Nasal cavity respiratory epithelium epithelial cell of viscerocranial mucosa (primary cell): ENCODE measurements around the gene YIPF6. TPM values are rescaled to one million over a fixed set of nuclear protein-coding genes. Genes with fewer than 3 reads are reported as not detected.

Source experiments
- total RNA-seq: library from RNA; depleted of rRNA; stranded (reverse); fragments of >200 nt; gene quantifications from 2 replicates; pipeline ENCODE4 v1.2.3, GENCODE V29; 2014

The YIPF6 gene, protein sequence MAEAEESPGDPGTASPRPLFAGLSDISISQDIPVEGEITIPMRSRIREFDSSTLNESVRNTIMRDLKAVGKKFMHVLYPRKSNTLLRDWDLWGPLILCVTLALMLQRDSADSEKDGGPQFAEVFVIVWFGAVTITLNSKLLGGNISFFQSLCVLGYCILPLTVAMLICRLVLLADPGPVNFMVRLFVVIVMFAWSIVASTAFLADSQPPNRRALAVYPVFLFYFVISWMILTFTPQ
- 33.5 and 42.0 TPM in 2 replicates for total RNA-seq

DNA sequence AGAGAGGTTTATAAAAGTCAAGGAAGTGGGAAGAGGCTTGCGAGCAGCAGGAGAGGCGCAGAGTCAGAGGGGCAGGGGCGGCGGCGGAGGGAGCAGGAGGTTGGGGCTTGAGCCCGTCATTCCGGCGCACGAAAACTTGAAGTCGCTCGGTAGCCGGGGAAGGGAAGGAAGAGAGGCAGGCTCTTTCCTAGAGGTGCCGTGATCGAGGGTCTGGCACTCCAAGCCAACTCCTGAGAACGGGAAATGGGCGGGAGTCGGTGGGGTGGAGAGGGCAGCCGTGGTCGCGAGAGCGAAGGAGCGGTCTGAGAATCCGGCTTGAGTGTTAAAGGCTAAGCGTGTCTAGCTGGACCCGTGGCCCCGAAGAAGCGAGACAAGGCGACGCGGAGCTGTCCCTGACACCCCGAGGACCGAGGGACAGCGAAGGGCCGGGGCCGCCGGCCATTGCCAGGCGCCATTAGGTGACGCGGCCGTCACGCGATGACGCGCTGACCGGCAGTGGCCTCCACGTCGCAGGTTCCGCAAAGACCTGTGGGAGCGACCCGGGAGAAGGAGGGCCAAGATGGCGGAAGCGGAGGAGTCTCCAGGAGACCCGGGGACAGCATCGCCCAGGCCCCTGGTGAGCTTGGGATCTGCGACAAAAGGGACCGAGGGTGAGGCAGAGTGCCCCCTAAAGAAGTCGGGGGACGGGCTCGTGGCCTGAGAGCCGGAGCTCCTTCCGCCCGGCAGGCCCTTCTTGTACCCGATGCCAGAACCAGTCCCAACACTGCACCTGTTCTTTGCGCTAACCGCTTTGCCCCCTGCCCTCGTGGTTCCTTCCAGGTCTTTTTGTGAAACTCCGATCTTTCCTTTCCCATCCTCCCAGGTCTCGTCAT lies at the start of gene YIPF6:
Gene YIPF6 (plus strand): TSS at position 544 of the 872 bp plus-strand sequence. CDS start 16 bp downstream, at position 560.

Other genes with a start within 250 kb of the YIPF6 start
- gene OPHN1, start 65.6 kb upstream of the YIPF6 start, total RNA-seq: 7.5 and 7.9 TPM in 2 replicates
- gene STARD8, start 148.6 kb downstream of the YIPF6 start, total RNA-seq: under 0.01 and 0.07 TPM in 2 replicates